Gastrocnemius medialis (tissue), 4 donors: ENCODE measurements around the gene ATP11A.

Source experiments
- CTCF ChIP-seq, 5 experiments: fragments of 450-650 bp in 3 of 5; fragments of 200-600 bp in 2 of 5; sonication (generic) in 2 of 5; IDR thresholded peaks in 4 of 5; conservative IDR thresholded peaks in 1 of 5; 1 replicate in 4 of 5; 2 replicates in 1 of 5; pipeline ENCODE4 v1.5.1; 2016 to 2019; ENCODE audit warnings: antibody characterized with exemption in 5 of 5, mild to moderate bottlenecking in 3 of 5, moderate library complexity in 3 of 5
- POLR2A ChIP-seq, 2 donors: fragments of 450-650 bp; IDR thresholded peaks; one replicate each; pipeline ENCODE4 v1.6.1; 2017; ENCODE audit warnings: antibody characterized with exemption in 2 of 2, mild to moderate bottlenecking in 2 of 2, moderate library complexity in 2 of 2

GRCh38 chr13:112873851-112874750, 184.3 kb downstream of the ATP11A start:
- TF ChIP-seq CTCF (IDR thresholded peaks at IDR 0.05 in 4 of 5, conservative IDR thresholded peaks at IDR 0.05 in 1 of 5) (peak; percentile 85 to 93 (median 90)), POLR2A (IDR thresholded peaks at IDR 0.05) (no peak)
